ENCODE data around the gene POLRMT.
"Not testable (repeated sequence)": the region's sequence is repeated elsewhere in the genome, so short reads cannot be mapped to it uniquely, and the experiment has no call there.

The POLRMT gene

DNA sequence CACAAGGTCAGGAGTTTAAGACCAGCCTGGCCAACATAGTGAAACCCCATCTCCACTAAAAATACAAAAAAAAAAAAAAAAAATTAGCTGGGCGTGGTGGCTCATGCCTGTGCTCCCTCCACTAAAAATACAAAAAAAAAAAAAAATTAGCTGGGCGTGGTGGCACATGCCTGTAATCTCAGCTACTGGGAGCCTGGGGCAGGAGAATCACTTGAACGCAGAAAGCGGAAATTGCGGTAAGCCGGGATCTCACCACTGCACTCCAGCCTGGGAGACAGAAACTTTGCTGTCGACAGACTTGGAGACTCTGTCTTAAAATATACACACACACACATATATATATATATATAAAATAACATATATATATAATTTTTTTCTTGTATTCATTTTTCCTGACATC is 6.8 kb downstream of the POLRMT start:
- DNase-seq (ENCODE audit: low read depth) = not testable (repeated sequence)

DNA sequence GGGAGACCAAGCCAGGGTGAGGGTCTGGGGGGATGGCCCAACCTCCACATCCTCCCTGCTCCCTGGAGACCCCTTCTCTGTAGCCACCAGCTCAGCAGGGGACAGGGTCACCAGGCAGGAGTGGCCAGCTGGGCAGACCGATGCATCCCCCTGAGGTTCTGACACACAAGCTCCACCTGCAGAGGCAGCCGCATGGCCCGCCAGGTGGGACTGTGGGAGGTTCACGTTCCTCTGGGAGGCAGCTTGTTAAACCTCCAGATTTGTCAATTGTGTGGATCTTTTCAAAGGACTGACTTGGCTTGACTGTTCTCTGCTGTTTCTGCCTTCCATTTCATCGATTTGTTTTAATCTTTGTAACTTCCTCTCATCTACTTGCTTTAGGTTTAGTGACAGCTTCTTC is 8.1 kb downstream of the POLRMT start:
- no peak for DNase-seq (ENCODE audit: low read depth)

DNA sequence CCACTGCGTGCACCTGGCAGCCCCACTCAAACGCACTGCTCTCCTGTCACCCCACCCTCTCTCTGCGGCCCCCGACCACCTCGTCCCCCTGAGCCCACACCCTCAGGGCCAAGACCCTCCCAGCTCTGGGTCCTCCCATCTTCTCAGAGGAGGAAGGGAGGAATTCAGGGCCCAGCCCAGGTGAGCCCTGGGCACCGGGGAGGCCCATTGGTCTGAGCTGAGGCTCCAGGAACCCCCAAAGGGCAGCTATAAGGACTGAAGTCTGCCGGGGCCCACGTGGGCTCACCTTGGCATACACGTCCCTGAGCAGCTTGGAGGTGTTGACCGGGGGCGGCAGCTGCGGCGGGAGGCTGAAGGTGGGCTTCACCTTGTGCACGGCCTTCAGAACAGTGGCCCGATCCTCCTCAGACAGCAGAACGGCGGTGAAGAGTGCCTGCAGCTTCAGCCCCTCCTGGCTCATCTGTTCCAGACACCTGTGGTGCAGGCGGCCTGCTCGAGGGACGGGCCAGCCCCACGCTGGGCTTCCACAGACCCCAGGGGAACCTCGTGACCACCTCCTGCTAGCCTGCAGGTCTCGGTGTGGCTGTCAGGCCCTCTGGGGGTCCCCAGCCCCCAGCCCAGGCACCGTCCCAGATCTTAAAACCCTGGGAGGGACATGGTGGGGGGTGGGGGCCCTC is 8.8 kb downstream of the POLRMT start:
- no peak for DNase-seq (ENCODE audit: low read depth)

DNA sequence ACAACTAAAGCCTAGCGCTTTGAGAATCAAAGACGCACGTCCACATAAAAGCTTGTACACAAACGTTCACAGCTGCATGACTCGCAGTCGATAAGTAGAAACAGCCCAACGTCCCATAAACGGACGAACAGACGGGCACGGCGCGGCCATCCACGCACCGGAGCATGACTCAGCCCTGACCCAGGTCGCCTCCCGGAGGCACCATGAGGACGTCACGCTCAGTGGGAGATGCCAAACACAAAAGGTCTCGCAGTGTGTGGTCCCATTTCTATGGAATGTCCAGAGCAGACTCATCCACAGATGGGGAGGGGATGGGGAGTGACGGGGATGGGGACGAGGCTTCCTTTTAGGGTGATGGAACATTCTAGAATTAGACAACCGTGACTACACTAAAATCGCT is 9.4 kb downstream of the POLRMT start:
- DNase-seq (ENCODE audit: low read depth) = no peak

- no peak for DNase-seq (ENCODE audit: low read depth)
Observed at GRCh38 chr19:623175-623916, 10.0 kb downstream of the POLRMT start.

- DNase-seq (ENCODE audit: low read depth) = no peak
Observed at GRCh38 chr19:622666-623065, 10.7 kb downstream of the POLRMT start.

DNA sequence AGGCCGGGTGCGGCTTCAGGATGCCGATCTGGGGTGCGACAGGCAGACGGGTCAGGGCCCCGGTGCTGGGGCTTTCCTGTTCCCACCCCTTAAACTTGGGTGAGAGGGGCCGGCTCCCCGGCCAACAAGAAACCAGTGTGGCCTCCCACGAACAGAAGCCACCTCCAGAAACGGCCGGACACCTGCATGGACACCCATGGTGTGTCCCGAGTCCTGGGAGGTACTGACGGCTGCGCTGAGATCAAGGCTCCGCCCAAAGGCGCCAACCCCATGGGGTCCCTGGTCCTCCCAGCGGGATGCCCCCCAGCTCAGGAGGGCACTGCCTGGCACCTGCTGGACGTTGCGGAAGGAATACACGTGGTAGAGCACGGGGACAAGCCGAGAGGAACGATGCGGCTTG is 11.5 kb downstream of the POLRMT start:
- DNase-seq (ENCODE audit: low read depth) = no peak

DNA sequence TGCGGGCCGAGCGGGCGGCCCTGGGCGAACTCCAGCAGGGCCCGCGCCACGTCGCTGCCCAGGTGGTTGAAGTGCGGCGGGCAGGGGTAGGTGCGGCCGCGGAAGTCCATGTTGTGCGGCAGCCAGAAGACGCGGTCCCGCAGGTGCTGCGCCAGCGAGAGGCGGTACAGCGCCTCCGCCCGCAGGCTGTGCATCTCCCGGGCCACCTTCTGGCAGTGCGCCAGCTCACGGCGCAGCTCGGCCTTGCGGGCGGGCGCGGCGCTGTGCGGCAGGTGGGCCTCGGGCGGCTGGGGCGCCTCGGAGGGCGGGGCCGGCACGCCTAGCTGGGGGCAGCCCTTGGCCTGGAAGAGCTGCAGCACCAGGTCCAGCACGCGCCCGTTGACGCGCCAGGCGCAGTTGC is 12.1 kb downstream of the POLRMT start:
- not testable (repeated sequence) for DNase-seq (ENCODE audit: low read depth)

- DNase-seq (ENCODE audit: low read depth) = no peak
Observed at GRCh38 chr19:620166-620862, 13.0 kb downstream of the POLRMT start.

DNA sequence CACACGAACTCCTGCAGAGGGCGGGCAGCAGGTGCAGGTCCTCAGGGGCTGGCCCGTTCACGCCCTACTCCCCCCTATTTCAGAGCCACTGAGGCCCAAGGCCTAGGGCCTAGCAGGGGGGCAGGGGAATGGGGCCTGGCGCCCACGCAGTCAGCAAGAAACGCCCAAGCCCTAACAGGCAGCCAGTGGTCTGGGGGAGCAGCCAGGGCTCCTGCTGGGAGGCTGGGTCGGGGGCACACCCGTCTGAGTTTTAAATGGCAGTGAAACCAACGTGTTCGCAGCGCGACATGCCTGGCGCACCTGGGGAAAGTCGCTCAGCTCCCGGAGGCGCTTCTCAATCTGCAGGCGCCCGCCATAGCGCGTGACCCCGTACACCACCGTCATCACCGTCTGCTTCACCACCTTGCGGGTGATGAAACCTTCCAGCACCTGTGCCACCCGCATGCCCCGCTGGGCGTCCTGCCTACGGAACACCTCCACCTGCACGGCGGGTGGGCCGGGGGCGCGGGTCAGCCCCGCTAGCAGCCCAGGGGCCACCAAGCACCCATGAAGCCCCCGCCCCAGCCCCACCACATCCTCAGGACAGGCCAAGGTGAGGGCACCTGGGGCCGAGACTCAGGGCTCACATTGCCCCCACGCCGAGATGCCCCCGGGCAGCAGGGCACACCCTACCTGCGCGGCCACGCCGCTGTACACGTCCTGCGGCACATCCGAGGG is 13.9 kb downstream of the POLRMT start:
- DNase-seq (ENCODE audit: low read depth) = no peak

DNA sequence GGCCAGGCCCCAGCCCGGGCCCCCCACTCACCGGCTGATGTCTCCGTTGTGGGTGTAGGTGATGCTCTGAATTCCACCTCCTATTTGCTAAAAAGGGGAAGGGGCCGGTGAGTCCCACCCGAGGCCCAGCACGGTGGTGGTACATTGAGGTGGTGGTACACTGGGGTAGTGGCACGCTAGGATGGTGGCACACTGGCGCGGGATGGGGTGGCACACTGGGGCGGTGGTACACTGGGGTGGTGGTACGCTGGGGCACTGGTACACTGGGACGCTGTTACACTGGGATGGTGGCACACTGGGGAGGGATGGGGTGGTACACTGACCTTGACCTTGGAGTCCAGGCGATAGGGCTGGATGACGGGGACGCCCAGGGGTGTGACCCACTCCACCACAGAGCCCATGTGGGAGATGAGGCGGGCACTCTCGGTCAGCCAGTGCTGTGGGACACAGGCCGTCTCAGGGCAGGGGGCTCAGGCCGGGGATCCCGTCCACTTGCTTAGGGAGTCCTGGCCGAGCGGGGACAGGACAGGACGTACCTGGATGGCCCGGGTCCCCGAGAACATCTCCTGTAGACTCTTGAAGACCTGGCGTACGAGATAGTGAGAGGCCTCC is 14.6 kb downstream of the POLRMT start:
- no peak for DNase-seq (ENCODE audit: low read depth)

DNA sequence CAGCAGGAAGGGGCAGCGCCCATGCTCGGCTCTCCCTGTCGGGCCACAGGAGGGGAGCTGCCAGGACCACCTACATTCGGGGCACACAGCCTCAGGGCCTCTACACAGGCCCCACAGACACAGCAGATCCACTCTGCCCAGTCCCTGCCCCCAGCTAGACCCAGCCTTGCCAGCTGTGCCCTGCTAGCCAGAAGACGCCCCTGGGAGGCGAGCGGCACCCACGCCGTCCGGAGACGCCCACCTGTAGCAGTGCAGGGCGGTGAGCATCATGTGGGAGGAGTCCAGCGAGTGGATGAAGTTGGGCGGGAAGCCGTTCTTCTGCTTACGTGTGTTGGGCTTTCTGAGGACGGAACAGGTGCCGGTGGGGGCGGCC is 15.1 kb downstream of the POLRMT start:
- DNase-seq (ENCODE audit: low read depth) = no peak

DNA sequence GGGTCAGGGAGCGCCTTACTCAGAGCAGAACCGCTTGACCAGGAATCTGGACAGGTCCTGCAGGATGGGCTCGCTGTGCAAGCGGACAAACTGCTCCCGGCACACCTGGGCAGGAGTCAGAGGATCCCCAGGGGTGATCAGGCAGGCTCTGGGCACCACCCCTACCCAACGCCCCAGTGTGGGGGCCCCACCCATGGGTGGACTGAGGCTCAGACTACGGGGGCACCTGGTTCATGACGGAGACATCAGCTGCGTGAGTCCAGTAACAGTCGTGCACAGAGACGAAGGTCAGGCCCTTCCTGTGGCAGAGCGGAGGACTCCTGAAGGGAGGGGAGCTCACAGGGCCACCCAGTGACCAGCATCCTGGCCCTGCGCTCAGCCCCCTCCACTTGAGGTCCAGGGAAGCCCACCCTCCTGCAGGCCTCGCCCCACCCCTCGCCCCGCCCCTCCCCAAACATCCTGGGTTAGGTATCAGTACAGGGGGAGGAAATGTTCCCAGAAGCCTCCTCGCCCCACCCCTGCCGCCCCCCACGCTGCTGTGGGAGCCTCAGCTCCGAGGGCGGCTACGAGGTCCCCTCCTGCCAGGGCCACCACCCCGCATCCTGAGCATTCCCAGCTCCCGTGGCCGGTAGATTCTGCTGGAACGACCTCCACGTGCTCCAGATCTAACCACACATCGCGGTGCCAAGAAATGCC is 15.6 kb downstream of the POLRMT start:
- DNase-seq (ENCODE audit: low read depth) = no peak

DNA sequence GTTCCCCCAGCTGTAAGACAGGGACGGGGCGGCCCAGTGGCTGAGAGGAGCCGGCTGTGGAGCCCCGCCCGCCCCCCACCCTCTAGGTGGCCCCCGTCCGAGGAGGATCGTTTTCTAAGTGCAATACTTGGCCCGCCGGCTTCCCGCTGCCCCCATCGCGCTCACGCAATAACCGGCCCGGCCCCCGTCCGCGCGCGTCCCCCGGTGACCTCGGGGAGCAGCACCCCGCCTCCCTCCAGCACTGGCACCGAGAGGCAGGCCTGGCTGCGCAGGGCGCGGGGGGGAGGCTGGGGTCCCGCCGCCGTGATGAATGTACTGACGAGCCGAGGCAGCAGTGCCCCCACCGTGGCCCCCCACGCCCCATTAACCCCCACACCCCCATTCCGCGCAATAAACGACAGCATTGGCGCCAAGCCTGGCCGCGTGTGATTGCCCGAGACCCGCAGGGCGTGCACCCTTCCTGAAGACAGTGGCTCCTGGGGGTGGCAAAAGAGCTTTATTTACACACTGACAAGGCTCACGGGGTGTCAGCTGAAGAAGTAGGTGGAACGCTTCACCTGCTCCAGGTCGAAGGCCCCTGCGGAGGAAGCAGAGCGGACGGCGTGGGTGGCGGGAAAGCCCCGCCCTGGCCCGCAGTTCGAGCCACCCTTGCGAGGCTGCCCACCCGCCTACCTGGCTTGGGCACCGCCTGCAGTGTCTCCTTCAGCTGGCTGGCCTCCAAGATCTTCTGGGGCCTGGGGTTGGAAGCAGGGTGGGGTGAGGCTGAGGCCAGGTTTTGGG is 16.4 kb downstream of the POLRMT start:
- no peak for DNase-seq (ENCODE audit: low read depth)

GRCh38 chr19:616062-616700 is 17.2 kb downstream of the POLRMT start:
- DNase-seq (ENCODE audit: low read depth) = no peak

DNA sequence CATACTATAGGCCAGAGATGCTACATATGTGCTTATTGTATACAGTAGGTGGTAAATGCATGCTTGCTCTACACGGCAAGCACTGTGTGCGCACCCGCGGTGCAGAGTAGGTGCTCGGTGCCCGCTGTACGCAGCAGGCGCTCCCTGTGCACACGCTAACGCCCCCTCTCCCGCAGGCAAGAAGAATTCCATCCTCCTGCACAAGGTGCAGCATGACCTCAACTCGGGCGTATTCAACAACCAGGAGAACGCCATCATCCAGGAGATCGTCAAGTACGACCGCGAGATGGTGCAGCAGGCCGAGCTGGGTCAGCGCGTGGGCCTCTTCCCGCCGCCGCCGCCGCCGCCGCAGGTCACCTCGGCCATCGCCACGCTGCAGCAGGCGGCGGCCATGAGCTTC is 17.7 kb downstream of the POLRMT start:
- no peak for DNase-seq (ENCODE audit: low read depth)

DNA sequence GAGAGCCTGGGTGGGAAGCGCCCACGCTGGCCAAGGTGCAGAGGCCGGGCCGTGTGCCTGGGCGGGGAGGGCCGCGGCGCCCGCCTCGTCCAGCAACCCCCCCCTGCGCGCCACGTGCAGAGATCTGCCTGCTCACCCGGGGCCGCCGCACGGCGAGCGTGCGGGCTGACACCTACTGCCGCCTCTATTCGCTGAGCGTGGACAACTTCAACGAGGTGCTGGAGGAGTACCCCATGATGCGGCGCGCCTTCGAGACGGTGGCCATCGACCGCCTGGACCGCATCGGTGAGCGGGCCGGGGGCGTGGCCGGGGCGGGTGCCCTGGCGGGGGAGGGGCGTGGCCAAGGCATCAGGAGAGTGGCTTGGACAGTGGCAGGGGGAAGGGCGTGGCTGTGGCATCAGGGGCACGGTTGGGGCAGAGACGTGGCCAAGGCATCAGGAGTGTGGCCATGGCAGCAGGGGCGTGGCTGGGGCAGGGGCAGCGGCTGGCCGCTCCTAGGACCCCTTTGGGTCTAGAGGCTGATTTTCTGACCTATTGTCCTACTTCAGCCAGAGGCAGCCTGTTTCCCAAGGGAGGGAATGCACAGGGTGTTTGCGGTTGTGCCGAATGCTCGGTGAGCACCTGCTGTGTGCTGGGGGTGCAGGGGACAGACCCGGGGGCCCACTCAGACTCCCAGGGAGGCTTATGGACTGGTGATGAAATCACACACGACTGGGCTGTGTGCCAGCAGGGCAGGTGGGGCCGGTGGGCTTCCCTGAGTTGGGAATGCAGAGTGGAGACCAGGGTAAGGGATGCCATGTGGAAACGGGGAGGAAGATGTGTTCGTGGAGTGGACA is 19.4 kb downstream of the POLRMT start:
- DNase-seq (ENCODE audit: low read depth) = no peak

DNA sequence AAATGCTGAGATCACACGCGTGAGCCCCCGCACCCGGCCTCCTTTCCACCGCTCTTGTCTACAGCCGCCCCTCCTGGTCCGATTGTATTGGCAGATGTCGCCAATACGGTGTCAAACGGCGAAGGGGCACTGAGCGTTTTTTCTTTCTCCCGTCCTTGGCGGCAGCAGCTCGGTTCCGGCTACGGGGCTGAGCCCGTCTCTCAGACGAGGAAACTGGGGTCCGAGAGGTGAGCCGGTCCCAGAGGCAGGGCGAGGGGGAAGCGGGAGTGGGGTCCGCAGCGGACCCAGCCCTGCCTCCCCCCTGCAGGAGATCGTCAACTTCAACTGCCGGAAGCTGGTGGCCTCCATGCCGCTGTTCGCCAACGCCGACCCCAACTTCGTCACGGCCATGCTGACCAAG is 20.4 kb downstream of the POLRMT start:
- no peak for DNase-seq (ENCODE audit: low read depth)

DNA sequence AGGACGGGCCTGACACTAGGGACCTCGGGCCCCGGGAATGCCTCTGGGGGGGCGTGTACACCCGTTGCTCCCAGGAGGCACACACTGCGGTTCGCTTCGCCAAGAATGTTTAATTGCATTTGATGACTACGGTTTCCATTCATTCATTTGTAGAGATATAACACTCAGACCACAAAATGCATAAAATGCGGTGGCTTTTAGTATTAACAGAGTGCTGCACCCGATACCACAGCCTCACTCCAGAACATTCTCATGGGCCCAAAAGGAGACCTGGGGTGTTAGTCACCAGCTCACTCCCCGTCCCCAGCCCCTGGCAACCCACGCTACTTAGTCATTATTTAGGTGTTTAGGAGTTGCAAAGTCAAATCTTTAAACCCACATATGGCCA is 21.9 kb downstream of the POLRMT start:
- DNase-seq (ENCODE audit: low read depth) = peak; percentile 68

Measured in activated T-helper 9 cell treated with anti-CD3 and anti-CD28 coated beads, Interleukin-2, amount 50 U/mL, for 16 hours (primary cell).